ENCODE measurements around the gene ARHGAP26. TPM values are rescaled to one million over a fixed set of nuclear protein-coding genes. Genes with fewer than 3 reads are reported as not detected.
A peak's percentile ranks its signal among the peaks of the same experiment; 100 is the strongest.

Gene ARHGAP26
- polyA plus RNA-seq, 6 donors from 2014 or later = 2.4 to 8.7 (median 4.1) TPM

- H3K27ac Mint-ChIP-seq = peak overlapping the region in 4 of 6 donors; percentile 4 to 88 (median 60)
- H3K4me1 Mint-ChIP-seq = peaks cover 31 to 43% (median 32%) of the 10 kb centered on the region in 3 donors
- ATAC-seq (ENCODE audit: low read depth in 2 of 2) = no peak
- no peak for DNase-seq
- H3K36me3 Mint-ChIP-seq = peaks cover 0 to 4% of the 10 kb centered on the region in 2 donors
- H3K27me3 Mint-ChIP-seq = no peaks in the 10 kb centered on the region
- no peaks in the 10 kb centered on the region for H3K9me3 Mint-ChIP-seq
- no peak overlapping the region for H3K4me3 Mint-ChIP-seq
Observed at GRCh38 chr5:142849880-142850279, 79.7 kb downstream of the ARHGAP26 start.

- H3K4me1 Mint-ChIP-seq = peaks cover 13 to 25% (median 15%) of the 10 kb centered on the region in 3 donors
- ATAC-seq (ENCODE audit: low read depth in 2 of 2) = no peak
- no peak overlapping the region for H3K4me3 Mint-ChIP-seq
- H3K27ac Mint-ChIP-seq = peak overlapping the region in 3 of 6 donors; percentile 14 to 85 (median 16)
- H3K9me3 Mint-ChIP-seq = no peaks in the 10 kb centered on the region
- peaks cover 0 to 4% of the 10 kb centered on the region in 2 donors for H3K36me3 Mint-ChIP-seq
- H3K27me3 Mint-ChIP-seq = no peaks in the 10 kb centered on the region
- DNase-seq = no peak
Observed at GRCh38 chr5:142851731-142852130, 81.6 kb downstream of the ARHGAP26 start.

- Mint-ChIP-seq H3K4me3 (no peak overlapping the region), H3K36me3 (peaks cover 0 to 4% of the 10 kb centered on the region in 2 donors), H3K27ac (peak overlapping the region in 1 of 6 donors; percentile 85), H3K9me3 (no peaks in the 10 kb centered on the region), H3K4me1 (peaks cover 9 to 25% (median 17%) of the 10 kb centered on the region in 3 donors), H3K27me3 (no peaks in the 10 kb centered on the region)
- DNase-seq = no peak
- ATAC-seq (ENCODE audit: low read depth in 2 of 2) = no peak
Observed at GRCh38 chr5:142852416-142853198, 82.4 kb downstream of the ARHGAP26 start.

GRCh38 chr5:142853682-142854081 is 83.5 kb downstream of the ARHGAP26 start:
- Mint-ChIP-seq H3K27ac (peak overlapping the region in 1 of 6 donors; percentile 10), H3K27me3 (no peaks in the 10 kb centered on the region), H3K4me1 (peaks cover 9 to 27% (median 19%) of the 10 kb centered on the region in 3 donors), H3K4me3 (no peak overlapping the region), H3K36me3 (peaks cover 0 to 4% of the 10 kb centered on the region in 2 donors), H3K9me3 (no peaks in the 10 kb centered on the region)
- no peak for DNase-seq
- ATAC-seq (ENCODE audit: low read depth in 2 of 2) = no peak

- DNase-seq (no peak), ATAC-seq (ENCODE audit: low read depth in 2 of 2) (no peak)
- Mint-ChIP-seq H3K4me1 (peaks cover 9 to 24% (median 19%) of the 10 kb centered on the region in 3 donors), H3K27me3 (no peaks in the 10 kb centered on the region), H3K9me3 (no peaks in the 10 kb centered on the region), H3K27ac (peak overlapping the region in 2 of 6 donors; percentile 3 to 61), H3K4me3 (no peak overlapping the region), H3K36me3 (no peaks in the 10 kb centered on the region)
Observed at GRCh38 chr5:142856269-142856782, 86.1 kb downstream of the ARHGAP26 start.

GRCh38 chr5:142857405-142857804 is 87.2 kb downstream of the ARHGAP26 start:
- DNase-seq (no peak), ATAC-seq (ENCODE audit: low read depth in 2 of 2) (no peak)
- Mint-ChIP-seq H3K4me3 (no peak overlapping the region), H3K27ac (no peak overlapping the region), H3K36me3 (no peaks in the 10 kb centered on the region), H3K4me1 (peaks cover 6 to 20% (median 17%) of the 10 kb centered on the region in 3 donors), H3K9me3 (no peaks in the 10 kb centered on the region), H3K27me3 (no peaks in the 10 kb centered on the region)

- ATAC-seq (ENCODE audit: low read depth in 2 of 2) (no peak), DNase-seq (no peak)
- H3K9me3 Mint-ChIP-seq = no peaks in the 10 kb centered on the region
- no peaks in the 10 kb centered on the region for H3K36me3 Mint-ChIP-seq
- H3K27ac Mint-ChIP-seq = no peak overlapping the region
- no peak overlapping the region for H3K4me3 Mint-ChIP-seq
- no peaks in the 10 kb centered on the region for H3K27me3 Mint-ChIP-seq
- H3K4me1 Mint-ChIP-seq = peaks cover 9 to 20% (median 17%) of the 10 kb centered on the region in 3 donors
Observed at GRCh38 chr5:142859037-142859436, 88.9 kb downstream of the ARHGAP26 start.

GRCh38 chr5:142860270-142860669 is 90.1 kb downstream of the ARHGAP26 start:
- Mint-ChIP-seq H3K27me3 (no peaks in the 10 kb centered on the region), H3K9me3 (no peaks in the 10 kb centered on the region), H3K4me3 (no peak overlapping the region), H3K4me1 (peaks cover 9 to 20% (median 17%) of the 10 kb centered on the region in 3 donors), H3K36me3 (no peaks in the 10 kb centered on the region), H3K27ac (peak overlapping the region in 1 of 6 donors; percentile 36)
- no peak for DNase-seq
- ATAC-seq (ENCODE audit: low read depth in 2 of 2) = no peak

- H3K9me3 Mint-ChIP-seq = no peaks in the 10 kb centered on the region
- peaks cover 9 to 20% (median 17%) of the 10 kb centered on the region in 3 donors for H3K4me1 Mint-ChIP-seq
- H3K27ac Mint-ChIP-seq = peak overlapping the region in 2 of 6 donors; percentile 34 to 64
- H3K27me3 Mint-ChIP-seq = no peaks in the 10 kb centered on the region
- no peaks in the 10 kb centered on the region for H3K36me3 Mint-ChIP-seq
- H3K4me3 Mint-ChIP-seq = peak overlapping the region in 1 of 8 donors; percentile 37
- no peak for DNase-seq
- ATAC-seq (ENCODE audit: low read depth in 2 of 2) = no peak
Observed at GRCh38 chr5:142861011-142861410, 90.8 kb downstream of the ARHGAP26 start.

GRCh38 chr5:142862594-142862993 is 92.4 kb downstream of the ARHGAP26 start:
- H3K4me3 Mint-ChIP-seq = no peak overlapping the region
- ATAC-seq (ENCODE audit: low read depth in 2 of 2) = no peak
- no peak for DNase-seq
- peaks cover 0 to 5% (median 0%) of the 10 kb centered on the region in 3 donors for H3K27me3 Mint-ChIP-seq
- H3K36me3 Mint-ChIP-seq = no peaks in the 10 kb centered on the region
- peaks cover 13 to 26% (median 19%) of the 10 kb centered on the region in 3 donors for H3K4me1 Mint-ChIP-seq
- H3K27ac Mint-ChIP-seq = no peak overlapping the region
- H3K9me3 Mint-ChIP-seq = no peaks in the 10 kb centered on the region

GRCh38 chr5:142863856-142864255 is 93.7 kb downstream of the ARHGAP26 start:
- H3K4me3 Mint-ChIP-seq = no peak overlapping the region
- peak overlapping the region in 2 of 6 donors; percentile 19 to 76 for H3K27ac Mint-ChIP-seq
- H3K9me3 Mint-ChIP-seq = no peaks in the 10 kb centered on the region
- DNase-seq (no peak), ATAC-seq (ENCODE audit: low read depth in 2 of 2) (no peak)
- no peaks in the 10 kb centered on the region for H3K36me3 Mint-ChIP-seq
- H3K4me1 Mint-ChIP-seq = peaks cover 16 to 28% (median 16%) of the 10 kb centered on the region in 3 donors
- H3K27me3 Mint-ChIP-seq = peaks cover 0 to 5% (median 0%) of the 10 kb centered on the region in 3 donors

GRCh38 chr5:142864290-142865260 is 94.4 kb downstream of the ARHGAP26 start:
- ATAC-seq (ENCODE audit: low read depth in 2 of 2) (no peak), DNase-seq (no peak)
- peak overlapping the region in 2 of 6 donors; percentile 64 to 76 for H3K27ac Mint-ChIP-seq
- no peak overlapping the region for H3K4me3 Mint-ChIP-seq
- H3K27me3 Mint-ChIP-seq = peaks cover 0 to 5% (median 0%) of the 10 kb centered on the region in 3 donors
- H3K4me1 Mint-ChIP-seq = peaks cover 13 to 27% (median 16%) of the 10 kb centered on the region in 3 donors
- H3K36me3 Mint-ChIP-seq = no peaks in the 10 kb centered on the region
- no peaks in the 10 kb centered on the region for H3K9me3 Mint-ChIP-seq

- H3K36me3 Mint-ChIP-seq = no peaks in the 10 kb centered on the region
- no peak overlapping the region for H3K27ac Mint-ChIP-seq
- no peak for DNase-seq
- H3K27me3 Mint-ChIP-seq = peaks cover 0 to 5% (median 0%) of the 10 kb centered on the region in 3 donors
- ATAC-seq (ENCODE audit: low read depth in 2 of 2) = no peak
- H3K4me1 Mint-ChIP-seq = peaks cover 13 to 27% (median 19%) of the 10 kb centered on the region in 3 donors
- no peak overlapping the region for H3K4me3 Mint-ChIP-seq
- no peaks in the 10 kb centered on the region for H3K9me3 Mint-ChIP-seq
Observed at GRCh38 chr5:142865631-142866030, 95.5 kb downstream of the ARHGAP26 start.

Measured in naive B cell (primary cell).